Osteocyte (in vitro differentiated cells): ENCODE results near the gene CACNG4. TPM values are rescaled to one million over a fixed set of nuclear protein-coding genes. Genes with fewer than 3 reads are reported as not detected.

Experiments
- DNase-seq: peaks from one replicate; pipeline ENCODE4 v3.0.0; 2021; ENCODE audit warnings: mixed read lengths; ENCODE audit not compliant: unreplicated experiment; ENCODE audit errors: extremely low spot score
- H3K27ac Mint-ChIP-seq: one replicate; pipeline ENCODE4 v1.8.0; 2021; ENCODE audit warnings: mild to moderate bottlenecking, mixed read lengths; ENCODE audit not compliant: unreplicated experiment
- H3K27me3 Mint-ChIP-seq: one replicate; pipeline ENCODE4 v1.8.0; 2021; ENCODE audit warnings: mixed read lengths; ENCODE audit not compliant: unreplicated experiment
- H3K36me3 Mint-ChIP-seq: one replicate; pipeline ENCODE4 v1.8.0; 2021; ENCODE audit warnings: mixed read lengths; ENCODE audit not compliant: unreplicated experiment
- H3K4me1 Mint-ChIP-seq: one replicate; pipeline ENCODE4 v1.8.0; 2021; ENCODE audit warnings: mixed read lengths; ENCODE audit not compliant: unreplicated experiment
- H3K4me3 Mint-ChIP-seq: one replicate; pipeline ENCODE4 v1.8.0; 2021; ENCODE audit warnings: mild to moderate bottlenecking, moderate library complexity, mixed read lengths; ENCODE audit not compliant: unreplicated experiment
- H3K9me3 Mint-ChIP-seq: one replicate; pipeline ENCODE4 v1.8.0; 2021; ENCODE audit warnings: mixed read lengths; ENCODE audit not compliant: unreplicated experiment
- CTCF ChIP-seq: fragments of 200-600 bp; sonication (generic); IDR thresholded peaks from 2 replicates; pipeline ENCODE4 v1.5.0; 2021; ENCODE audit warnings: antibody characterized with exemption, mild to moderate bottlenecking, moderate library complexity
- total RNA-seq: library from RNA; stranded (reverse); gene quantifications from 2 replicates; pipeline ENCODE4 v1.2.1, GENCODE V29; 2021

CACNG4 gene
- total RNA-seq, 1 donor from 2014 or later: 5.6 TPM

GRCh38 chr17:66929591-66929990 is 34.9 kb upstream of the CACNG4 start:
- TF ChIP-seq CTCF: no peak
- H3K4me1 Mint-ChIP-seq: peaks cover under 1% of the 10 kb centered on the region

GRCh38 chr17:66930933-66931332 is 33.6 kb upstream of the CACNG4 start:
- DNase-seq: no peak
- H3K9me3 Mint-ChIP-seq: peaks cover 6% of the 10 kb centered on the region
- no peaks in the 10 kb centered on the region for H3K36me3 Mint-ChIP-seq
- H3K4me3 Mint-ChIP-seq: no peak overlapping the region
- no peak for TF ChIP-seq CTCF
- H3K27me3 Mint-ChIP-seq: peaks cover 33% of the 10 kb centered on the region
- H3K4me1 Mint-ChIP-seq: peaks cover 2% of the 10 kb centered on the region
- no peak overlapping the region for H3K27ac Mint-ChIP-seq

More at GRCh38 chr17:66929591-66929990, 34.9 kb upstream of the CACNG4 start:
- peaks cover under 1% of the 10 kb centered on the region for H3K9me3 Mint-ChIP-seq
- peaks cover 36% of the 10 kb centered on the region for H3K27me3 Mint-ChIP-seq
- no peak overlapping the region for H3K27ac Mint-ChIP-seq
- no peak overlapping the region for H3K4me3 Mint-ChIP-seq
- H3K36me3 Mint-ChIP-seq: no peaks in the 10 kb centered on the region
- no peak for DNase-seq

- no peak overlapping the region for H3K4me3 Mint-ChIP-seq
- H3K36me3 Mint-ChIP-seq: no peaks in the 10 kb centered on the region
- H3K27ac Mint-ChIP-seq: no peak overlapping the region
- H3K4me1 Mint-ChIP-seq: peaks cover 2% of the 10 kb centered on the region
- no peak for DNase-seq
- peaks cover 9% of the 10 kb centered on the region for H3K9me3 Mint-ChIP-seq
- H3K27me3 Mint-ChIP-seq: peaks cover 20% of the 10 kb centered on the region
- no peak for TF ChIP-seq CTCF
Measured at GRCh38 chr17:66932311-66932710, 32.2 kb upstream of the CACNG4 start.

DNA sequence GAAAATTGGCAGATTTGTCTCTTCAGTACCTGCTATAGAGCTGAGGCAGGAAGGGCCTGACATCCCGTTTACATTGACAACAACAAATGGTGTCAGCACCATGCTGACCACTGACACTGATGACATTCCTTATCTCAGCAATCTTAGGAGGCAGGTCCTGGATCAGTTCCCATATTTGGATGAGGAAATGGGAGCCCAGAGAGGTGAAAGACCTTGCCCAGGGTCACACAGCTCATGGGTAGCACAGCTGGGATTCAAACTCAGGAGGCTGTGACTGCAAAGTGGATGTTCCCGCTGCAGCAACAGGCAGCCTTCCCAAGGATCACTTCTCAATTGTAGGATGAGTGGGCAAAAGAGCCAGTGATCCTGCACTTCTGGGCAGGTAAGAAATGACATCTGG is 30.5 kb upstream of the CACNG4 start:
- Mint-ChIP-seq H3K27me3 (peaks cover 7% of the 10 kb centered on the region), H3K4me3 (no peak overlapping the region), H3K36me3 (no peaks in the 10 kb centered on the region), H3K27ac (no peak overlapping the region), H3K9me3 (peaks cover 21% of the 10 kb centered on the region), H3K4me1 (peaks cover 2% of the 10 kb centered on the region)
- no peak for DNase-seq
- TF ChIP-seq CTCF: no peak

- H3K9me3 Mint-ChIP-seq: peaks cover 21% of the 10 kb centered on the region
- peaks cover 2% of the 10 kb centered on the region for H3K4me1 Mint-ChIP-seq
- no peak overlapping the region for H3K4me3 Mint-ChIP-seq
- H3K27ac Mint-ChIP-seq: no peak overlapping the region
- H3K27me3 Mint-ChIP-seq: no peaks in the 10 kb centered on the region
- TF ChIP-seq CTCF: no peak
- no peaks in the 10 kb centered on the region for H3K36me3 Mint-ChIP-seq
- no peak for DNase-seq
Measured at GRCh38 chr17:66935717-66936116, 28.8 kb upstream of the CACNG4 start.
